Activated CD4-positive, alpha-beta T cell treated with anti-CD3 and anti-CD28 coated beads, Interleukin-2, amount 50 U/mL, for 1 hour (primary cell): Measurements from ENCODE around the gene ODAD3.
"Not testable (repeated sequence)": the region's sequence is repeated elsewhere in the genome, so short reads cannot be mapped to it uniquely, and the experiment has no call there.

Source experiments
- DNase-seq: peaks from one replicate; pipeline ENCODE4 v3.0.0-alpha.2; 2020

Gene ODAD3

DNA sequence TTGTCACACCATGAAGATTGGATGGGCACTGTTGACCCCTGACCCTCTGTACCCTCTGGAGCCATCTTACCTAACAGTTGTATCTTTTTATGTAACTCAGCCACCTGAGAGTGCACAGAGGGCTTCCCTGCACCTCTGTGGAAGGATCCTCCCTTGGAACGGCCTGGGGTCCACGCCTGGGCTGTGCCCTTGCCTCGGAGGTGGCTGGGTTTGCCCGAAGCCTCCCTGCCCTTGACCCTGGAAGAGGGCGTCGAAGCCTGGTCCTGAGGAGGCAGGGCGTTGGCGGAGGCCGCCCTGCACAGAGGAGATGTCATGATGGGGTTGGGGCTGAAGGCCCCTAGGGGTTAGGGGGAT, 241 bp downstream of the ODAD3 start:
- DNase-seq = no peak

DNA sequence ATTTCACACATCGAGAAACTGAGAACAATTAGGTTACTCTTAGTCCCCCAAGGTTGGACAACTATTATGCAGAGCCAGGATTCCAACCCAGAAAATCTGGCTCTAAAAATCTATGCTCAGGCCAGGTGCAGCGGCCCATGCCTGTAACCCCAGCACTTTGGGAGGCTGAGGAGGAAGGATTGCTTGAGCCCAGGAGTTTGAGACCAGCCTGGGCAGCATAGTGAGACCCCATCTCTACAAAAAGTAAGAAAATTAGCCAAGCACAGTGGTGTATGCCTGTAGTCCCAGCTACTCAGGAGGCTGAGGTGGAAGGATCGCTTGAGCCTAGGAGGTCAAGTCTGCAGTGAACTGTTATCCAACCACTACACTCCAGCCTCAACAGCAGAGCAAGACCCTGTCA, 1.4 kb downstream of the ODAD3 start:
- not testable (repeated sequence) for DNase-seq

DNA sequence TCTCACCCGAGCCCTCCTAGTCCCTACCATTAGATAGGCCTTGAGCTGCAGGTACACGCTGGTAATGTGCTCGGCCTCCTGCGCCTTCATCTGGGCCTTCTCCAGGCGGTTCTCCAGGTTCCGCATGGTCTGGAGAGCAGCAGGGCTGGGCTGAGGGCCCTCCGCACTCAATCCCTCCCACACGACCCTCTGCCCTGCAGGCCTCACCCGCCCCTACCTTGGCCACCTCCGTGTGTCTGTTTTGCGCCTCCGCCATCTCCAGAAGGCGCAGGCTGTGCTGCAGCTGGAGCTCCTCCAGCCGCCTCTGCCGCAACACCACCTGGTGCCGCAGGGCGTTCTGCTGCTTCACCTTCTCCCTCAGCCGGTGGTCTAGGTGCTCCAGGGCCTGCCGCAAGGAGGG, 8.3 kb downstream of the ODAD3 start:
- no peak for DNase-seq

GRCh38 chr19:11425719-11426457, 9.0 kb downstream of the ODAD3 start:
- DNase-seq = no peak

DNA sequence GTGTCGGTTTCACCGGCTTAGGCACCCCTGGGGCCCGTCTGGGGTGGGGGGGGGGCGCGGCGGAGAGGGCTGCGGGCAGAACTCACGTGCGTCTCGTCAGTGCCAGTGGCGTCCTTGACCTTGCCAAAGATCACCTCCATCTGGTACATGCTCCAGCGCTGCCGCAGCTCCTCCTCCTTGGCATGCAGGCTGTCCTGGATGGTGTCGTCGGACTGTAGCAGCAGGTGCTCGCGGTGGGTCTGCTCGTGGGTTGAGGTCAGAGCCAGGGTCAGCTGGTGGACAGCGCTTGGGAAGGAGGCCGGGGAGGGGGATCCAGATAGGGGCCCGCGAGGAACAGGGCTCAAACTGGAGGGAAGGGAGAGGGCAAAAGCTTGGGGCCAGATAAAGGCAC, 11.1 kb downstream of the ODAD3 start:
- DNase-seq = no peak

- no peak for DNase-seq
Observed at GRCh38 chr19:11423164-11423790, 11.6 kb downstream of the ODAD3 start.

GRCh38 chr19:11422163-11423065, 12.5 kb downstream of the ODAD3 start:
- peak; percentile 43 for DNase-seq

DNA sequence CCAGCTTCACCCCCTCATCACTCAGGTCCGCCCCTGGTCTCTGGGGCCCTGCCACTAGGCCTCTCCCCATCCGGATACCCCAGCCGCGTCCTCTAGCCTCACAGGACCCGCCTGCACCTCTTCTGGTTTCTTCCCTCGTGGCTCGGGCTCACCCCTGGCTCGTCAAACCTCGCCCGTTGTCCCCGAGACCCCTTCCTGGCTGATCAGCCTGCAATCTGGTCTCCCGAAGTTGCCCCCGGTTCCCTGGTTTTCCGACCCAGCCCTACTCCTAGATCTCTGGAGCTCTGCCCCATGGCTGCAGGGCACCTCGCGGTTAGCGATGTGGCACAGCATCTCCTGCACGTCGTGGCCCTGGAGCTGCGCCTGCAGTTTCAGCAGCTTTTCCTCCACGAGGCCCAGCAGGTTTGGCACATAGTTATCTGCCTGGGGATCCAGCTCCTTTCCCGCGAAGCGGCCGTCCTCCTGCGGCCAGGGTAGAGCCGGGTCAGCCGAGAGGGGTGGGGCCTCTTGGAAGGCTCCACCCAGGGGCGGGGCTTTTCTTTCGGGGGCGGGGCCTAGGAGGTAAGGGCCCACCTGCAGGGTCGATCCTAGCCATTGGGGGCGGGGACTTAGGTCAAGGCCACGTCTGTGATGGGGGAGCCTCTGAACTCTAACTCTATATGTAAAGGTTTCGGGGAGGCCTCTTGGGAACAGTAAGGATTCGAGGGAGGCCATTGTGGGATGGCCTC, 13.4 kb downstream of the ODAD3 start:
- no peak for DNase-seq

GRCh38 chr19:11420429-11421370, 14.2 kb downstream of the ODAD3 start:
- DNase-seq = no peak

DNA sequence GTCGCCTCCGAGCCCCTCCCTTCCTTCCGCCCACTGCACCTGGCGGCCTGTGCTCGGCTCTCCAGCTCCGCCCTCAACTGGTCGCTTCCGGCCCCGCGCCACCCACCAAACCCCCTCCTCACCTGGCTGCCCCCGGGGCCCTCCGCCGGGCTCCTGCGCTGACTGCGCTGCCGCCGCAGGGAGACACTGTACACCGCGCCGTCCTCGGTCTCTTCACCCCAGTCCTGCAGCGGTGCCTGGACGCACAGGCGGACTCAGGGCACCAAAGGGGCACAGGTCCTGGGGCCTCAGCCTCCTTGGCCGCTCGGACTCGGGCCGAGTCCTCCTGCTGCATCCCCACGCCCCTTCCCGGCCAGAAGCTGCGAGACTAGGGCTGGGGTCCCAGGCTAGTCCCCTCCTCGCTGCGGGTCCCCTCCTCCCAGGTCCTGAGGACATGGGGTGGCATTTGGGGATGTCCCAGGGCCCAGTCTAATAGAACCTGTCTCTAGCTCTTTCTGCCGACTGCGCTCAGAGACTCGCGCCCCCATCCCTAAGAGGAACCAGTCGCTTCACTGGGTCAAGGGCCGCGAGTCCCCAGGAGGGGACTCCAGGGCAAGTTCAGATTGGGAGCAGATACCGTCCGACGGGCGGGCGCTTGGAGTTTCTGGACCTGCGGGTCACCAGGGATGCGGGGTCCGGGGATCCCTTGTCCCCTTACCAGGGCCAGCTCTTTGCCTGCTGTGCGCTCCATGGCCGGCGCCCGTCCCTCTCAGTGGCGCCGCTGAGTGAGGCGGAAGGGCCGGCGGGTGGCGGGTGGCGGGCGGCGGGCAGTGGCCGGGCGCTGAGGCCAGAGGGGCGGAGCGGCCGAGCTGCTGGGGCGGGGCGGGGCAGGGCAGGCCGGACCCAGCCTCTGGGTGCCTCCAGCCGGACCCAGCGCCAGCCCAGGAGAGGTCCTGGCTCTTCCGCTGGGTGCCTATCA, 16.1 kb downstream of the ODAD3 start, which contains the start of gene RGL3:
Gene RGL3 (minus strand): TSS at position 766 of the 958 bp plus-strand sequence. CDS start 36 bp downstream, at position 730.
- no peak for DNase-seq

GRCh38 chr19:11418094-11418548, 16.8 kb downstream of the ODAD3 start:
- DNase-seq = no peak

- no peak for DNase-seq
Observed at GRCh38 chr19:11416346-11417052, 18.4 kb downstream of the ODAD3 start.

GRCh38 chr19:11414544-11414943, 20.4 kb downstream of the ODAD3 start:
- no peak for DNase-seq

GRCh38 chr19:11410682-11411081, 24.2 kb downstream of the ODAD3 start:
- no peak for DNase-seq

DNA sequence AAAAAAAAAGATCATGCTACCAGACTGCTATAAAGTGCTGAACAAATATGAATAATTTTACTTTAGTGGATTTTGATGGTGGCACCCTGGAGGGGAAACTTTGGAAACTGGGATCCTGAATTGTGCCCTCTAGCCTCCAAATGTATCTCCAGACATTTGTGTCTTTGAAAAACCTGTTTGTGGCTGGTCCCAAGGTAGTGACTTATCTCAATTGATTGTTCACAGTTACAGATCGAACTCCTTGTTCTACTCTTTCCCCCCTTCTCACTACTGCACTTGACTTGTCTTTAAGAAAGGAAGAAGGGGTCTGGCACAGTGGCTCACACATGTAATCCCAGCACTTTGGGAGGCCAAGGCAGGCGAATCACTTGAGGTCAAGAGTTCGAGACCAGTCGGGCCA, 26.3 kb downstream of the ODAD3 start:
- no peak for DNase-seq

DNA sequence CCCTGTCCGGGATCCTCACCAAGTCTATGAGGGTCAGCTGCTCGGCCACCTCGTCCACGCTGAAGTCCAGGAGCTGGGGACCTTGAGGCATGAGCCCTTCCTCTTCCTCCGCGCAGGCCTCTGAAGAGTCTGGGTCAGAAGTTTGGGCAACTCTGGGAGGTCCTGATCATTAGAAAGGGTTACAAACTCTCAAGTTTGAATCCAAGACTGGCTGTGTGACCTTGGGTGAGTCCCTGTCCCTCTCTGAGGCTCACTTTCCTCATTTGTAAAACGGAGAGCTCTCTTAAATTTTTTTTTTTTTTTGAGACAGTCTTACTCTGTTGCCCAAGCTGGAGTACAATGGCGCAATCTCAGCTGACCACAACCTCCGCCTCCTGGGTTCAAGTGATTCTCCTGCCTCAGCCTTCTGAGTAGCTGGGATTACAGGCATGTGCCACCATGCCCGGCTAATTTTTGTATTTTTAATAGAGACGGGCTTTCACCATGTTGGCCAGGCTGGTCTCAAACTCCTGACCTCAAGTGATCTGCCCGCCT, 28.2 kb downstream of the ODAD3 start:
- not testable (repeated sequence) for DNase-seq

- peak; percentile 39 for DNase-seq
Observed at GRCh38 chr19:11405846-11406643, 28.9 kb downstream of the ODAD3 start.

DNA sequence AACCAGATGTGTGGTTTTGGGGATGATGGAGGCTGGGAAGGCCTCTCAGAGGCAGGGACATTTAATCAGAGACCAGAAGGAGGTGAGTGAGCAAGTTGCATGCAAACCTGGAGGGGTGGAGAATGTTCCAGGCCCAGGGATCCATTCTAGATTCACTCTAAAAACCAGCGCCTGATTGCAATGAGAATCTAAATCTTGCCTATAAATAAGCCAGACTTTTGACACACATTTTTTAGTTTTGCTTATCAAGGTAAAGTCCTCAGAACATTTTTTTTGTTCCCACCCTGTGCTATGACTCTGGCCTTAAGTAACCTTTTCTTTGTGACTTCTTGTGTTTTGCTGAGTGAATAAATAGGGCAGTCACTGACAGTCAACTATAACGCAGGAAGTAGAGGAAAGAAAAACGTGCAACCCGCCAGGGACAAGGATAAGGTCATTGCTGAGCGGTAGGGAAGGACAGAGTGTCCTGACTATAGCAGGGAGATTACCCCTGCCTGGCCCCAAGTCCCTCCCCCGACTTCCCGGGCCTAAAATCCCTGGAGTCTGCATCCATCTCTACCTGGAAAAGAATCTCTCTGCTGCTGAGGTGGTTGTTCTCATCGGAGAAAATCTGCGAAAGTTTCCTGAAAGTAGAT, 30.2 kb downstream of the ODAD3 start:
- no peak for DNase-seq
